ENCODE data around the gene MYO3B. TPM values are rescaled to one million over a fixed set of nuclear protein-coding genes. Genes with fewer than 3 reads are reported as not detected.

The MYO3B gene
- total and polyA plus RNA-seq, 2 of the 8 experiments (the other 6 are each of a cell fraction or from before 2014, with no cell fraction given), result 0.17 to 0.19 TPM

GRCh38 chr2:170360546-170361089 is 182.7 kb downstream of the MYO3B start (continued):
- TF ChIP-seq SP2 (IDR thresholded peaks at IDR 0.05; ENCODE audit: low read length) (no peak), NANOG (IDR thresholded peaks at IDR 0.05; ENCODE audit: insufficient read depth, low read depth, low read length, poor library complexity, severe bottlenecking) (no peak), CREB1 (IDR thresholded peaks at IDR 0.05) (no peak)
